Left lobe of liver (tissue), 2 donors: ENCODE results near the gene PMEPA1. TPM values are rescaled to one million over a fixed set of nuclear protein-coding genes. Genes with fewer than 3 reads are reported as not detected.
"Not testable (repeated sequence)": the region's sequence is repeated elsewhere in the genome, so short reads cannot be mapped to it uniquely, and the experiment has no call there.

Experiments
- ATAC-seq: fragments of 200-7000 bp; cut with Tn5 transposase; one replicate; pipeline ENCODE4 v1.9.1; 2020; ENCODE audit warnings: mild to moderate bottlenecking, moderate library complexity
- DNase-seq: peaks from one replicate; pipeline ENCODE4 v3.0.0-alpha.2; 2020; ENCODE audit warnings: low spot score
- total RNA-seq: library from RNA; stranded (reverse); gene quantifications from one replicate; pipeline ENCODE4 v1.2.1, GENCODE V29; 2021
- donor health status: DM: no; HTN: no; CAD: no; lungs with moderate emphysema.
- donor health status: DM: no; HTN: yes; CAD: no.

PMEPA1 gene
- total RNA-seq, 1 donor from 2014 or later = 5.2 TPM

- DNase-seq (peak; percentile 38), ATAC-seq (no peak)
These were observed 56.3 kb downstream of the PMEPA1 start for GRCh38 chr20:57653546-57653900.

DNA sequence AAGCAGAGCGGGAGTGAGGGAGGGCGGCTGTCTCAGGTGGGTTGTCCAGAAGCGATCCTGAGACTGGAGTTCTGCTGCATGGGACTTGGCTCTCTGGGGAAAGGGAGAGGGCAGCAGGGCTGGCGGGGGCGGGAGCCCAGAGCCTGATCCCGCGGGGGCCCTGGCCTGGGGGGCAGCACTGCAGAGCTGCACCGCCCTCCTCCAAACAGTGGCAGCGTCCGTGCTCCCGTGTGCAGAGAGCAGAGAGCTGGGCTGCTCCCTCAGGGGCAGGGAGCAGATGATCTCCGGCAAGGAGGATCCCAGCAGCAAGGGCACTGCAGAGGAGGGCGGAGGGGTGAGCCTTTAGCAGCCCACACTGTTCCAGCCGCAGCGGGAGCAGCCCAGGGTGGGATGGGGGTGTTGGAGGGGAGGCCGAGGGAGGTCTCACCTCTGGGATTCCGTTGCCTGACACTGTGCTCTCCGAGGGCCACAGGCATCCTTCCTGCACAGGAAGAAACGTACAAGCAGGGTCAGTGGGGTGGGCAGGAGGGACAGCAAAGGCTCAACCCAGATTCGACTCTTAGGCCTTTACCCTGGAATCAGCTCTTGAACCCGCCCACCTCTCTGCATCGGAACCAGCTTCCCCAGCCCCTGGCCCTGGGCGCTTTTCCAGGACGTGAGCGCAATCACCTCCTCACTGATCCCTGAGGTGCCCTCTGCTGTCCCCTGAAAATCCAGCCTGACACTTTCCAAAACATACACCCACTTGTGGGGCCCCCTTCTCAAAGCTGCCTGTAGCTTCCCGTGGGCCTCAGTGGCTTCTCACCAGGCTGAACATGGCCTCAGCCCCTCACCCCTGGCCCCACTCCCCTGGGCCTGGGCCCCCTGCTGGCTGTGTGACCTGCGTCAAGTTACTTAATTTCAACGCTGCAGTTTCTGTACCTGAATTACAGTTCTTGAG is 56.9 kb downstream of the PMEPA1 start:
- peak; percentile 33 for DNase-seq
- ATAC-seq = no peak

DNA sequence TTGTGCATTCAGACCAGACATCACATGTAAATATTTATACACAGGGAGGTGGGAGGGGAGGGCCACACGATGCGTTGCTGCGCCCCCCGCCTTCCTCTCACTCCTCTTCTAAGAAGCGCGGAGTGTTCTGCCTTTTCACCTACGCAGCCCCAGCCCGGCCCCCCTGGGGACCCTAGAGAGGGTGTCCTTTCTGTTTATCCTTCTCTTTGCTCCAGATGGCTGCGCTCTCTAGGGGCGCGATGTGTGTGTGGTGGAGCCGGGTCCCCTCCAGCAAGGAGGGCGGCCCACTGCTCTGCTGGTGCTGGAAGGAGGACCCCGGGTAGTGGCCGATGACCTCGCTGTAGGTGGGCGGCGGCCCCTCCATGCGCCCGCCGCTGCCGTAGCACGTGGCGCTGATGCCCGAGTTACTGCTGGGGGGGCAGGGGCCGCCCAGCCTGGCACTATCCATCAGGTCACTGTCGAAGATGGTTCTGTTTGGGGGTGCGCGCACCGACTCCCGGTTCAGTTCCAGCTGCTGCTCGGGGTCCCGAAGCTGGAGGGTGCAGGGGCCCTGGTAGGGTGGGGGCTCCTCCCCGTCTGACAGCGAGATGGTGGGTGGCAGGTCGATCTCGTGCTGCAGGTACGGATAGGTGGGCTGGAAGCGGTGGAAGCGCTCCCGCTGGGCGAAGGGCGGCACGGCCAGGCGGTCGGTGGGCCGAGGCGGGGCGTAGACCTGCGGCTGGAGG is 57.8 kb downstream of the PMEPA1 start:
- no peak for ATAC-seq
- peak; percentile 37 for DNase-seq

GRCh38 chr20:57650756-57651483 is 58.9 kb downstream of the PMEPA1 start:
- ATAC-seq (no peak), DNase-seq (peak; percentile 26)

GRCh38 chr20:57650266-57650665 is 59.5 kb downstream of the PMEPA1 start:
- DNase-seq (peak; percentile 29), ATAC-seq (no peak)

DNA sequence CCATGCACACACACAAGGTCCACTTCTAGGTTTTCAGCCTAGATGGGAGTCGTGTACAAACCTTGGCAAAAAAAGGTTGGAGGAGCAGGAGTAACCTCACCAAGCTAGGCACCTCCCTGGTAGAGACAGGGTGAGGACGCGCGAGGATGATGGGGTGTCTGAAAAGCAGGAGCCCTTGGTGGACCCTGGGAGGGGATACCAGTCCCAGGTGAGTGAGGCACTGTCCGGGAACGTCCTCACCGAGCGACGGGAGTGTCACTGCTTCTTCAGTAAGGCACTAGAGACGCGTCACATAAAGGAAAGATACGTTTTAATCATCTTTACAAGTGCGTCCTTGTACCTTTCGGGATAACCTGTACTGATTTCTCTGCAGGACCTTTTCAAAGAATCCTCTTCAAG is 60.2 kb downstream of the PMEPA1 start:
- ATAC-seq = no peak
- DNase-seq = peak; percentile 31

DNA sequence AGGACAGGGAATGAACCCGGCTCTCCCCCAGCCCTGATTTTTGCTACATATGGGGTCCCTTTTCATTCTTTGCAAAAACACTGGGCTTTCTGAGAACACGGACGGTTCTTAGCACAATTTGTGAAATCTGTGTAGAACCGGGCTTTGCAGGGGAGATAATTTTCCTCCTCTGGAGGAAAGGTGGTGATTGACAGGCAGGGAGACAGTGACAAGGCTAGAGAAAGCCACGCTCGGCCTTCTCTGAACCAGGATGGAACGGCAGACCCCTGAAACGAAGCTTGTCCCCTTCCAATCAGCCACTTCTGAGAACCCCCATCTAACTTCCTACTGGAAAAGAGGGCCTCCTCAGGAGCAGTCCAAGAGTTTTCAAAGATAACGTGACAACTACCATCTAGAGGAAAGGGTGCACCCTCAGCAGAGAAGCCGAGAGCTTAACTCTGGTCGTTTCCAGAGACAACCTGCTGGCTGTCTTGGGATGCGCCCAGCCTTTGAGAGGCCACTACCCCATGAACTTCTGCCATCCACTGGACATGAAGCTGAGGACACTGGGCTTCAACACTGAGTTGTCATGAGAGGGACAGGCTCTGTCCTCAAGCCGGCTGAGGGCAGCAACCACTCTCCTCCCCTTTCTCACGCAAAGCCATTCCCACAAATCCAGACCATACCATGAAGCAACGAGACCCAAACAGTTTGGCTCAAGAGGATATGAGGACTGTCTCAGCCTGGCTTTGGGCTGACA is 60.8 kb downstream of the PMEPA1 start:
- DNase-seq (peak; percentile 29), ATAC-seq (no peak)

DNA sequence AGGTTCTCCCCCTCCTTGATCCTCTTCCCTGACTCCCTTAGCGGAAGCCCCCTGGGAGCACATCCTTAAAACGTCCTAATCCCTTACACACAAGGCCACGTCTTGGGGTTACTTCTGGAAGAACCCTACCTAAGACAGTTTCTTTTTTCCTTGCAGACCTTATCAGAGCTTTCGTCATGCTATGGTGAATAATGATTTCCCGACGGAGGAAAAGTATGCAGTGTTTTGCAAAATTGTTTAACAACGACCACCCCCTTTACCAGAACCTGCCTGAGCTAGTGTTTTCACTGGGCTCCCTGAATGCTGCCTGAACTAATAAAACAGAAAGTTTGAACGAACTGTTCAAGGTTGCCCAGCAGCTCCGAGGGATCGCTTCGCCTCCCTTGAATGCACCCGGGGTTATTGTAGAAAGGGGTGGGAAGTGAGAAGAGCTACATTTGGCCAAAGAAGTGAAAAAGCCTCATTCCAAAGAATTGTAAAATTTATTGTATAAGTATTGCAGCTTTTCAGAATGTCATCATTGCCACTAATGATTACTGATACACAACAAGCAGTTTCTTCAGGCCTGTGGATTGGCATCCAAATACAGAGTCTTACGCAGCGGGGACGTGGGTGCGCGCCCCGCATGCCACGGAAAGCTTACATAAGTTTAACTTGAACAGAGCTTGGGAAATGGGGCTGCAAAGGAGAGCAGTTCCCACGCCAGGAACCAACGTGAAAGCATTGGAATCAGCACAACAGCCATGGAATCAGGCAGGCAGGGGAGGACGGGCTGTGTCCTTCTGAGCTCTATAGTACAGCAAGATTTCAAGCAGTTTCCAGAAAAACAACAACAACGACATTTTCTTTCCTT is 61.7 kb downstream of the PMEPA1 start:
- ATAC-seq = no peak
- DNase-seq = no peak

DNA sequence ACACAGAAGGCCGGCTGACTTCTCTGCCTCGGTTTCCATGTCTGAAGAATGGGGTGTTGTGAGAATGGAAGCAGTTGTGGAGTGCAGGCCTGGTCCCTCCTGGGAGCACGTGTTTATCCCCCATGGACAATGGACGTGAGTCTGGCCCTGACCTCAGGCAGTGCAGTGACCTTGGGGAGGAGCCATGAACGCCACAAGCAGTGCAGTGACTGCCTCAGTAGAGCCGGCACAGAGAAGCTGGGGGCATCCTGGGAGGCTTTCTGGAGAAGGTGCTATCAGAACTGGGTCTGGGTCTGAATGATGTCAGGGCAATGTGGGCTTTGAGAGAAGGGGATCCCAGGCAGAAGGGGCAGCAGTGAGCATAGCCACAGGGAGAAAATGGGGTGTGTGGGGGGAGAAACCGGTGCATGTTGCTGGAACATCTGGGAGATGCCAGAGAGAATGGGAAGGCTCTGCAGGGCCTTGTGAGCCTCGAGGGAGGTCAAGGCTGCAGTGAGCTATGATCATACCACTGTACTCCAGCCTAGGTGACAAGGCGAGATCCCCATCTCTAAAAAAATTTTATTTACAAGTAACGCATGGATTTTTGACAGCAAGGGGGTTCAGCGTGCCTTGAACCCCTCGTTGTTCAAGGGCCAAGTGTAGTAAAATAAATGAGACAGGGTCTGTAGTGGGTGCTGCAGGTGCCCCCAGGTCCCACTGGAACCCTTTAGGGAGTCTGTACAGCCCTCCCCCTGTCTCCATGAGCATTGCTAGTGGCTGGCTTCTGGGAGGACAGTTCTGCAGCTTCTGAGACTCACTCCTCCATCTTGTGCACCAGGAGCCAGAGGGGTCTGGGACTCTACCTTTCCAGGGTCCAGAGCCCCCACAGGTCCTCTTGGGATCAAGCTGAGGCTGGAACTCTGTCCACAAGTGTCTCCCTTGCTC is 62.5 kb downstream of the PMEPA1 start:
- DNase-seq (peak; percentile 26), ATAC-seq (no peak)

- DNase-seq = no peak
- ATAC-seq = no peak
These were observed 70.9 kb downstream of the PMEPA1 start for GRCh38 chr20:57638895-57639236.

DNA sequence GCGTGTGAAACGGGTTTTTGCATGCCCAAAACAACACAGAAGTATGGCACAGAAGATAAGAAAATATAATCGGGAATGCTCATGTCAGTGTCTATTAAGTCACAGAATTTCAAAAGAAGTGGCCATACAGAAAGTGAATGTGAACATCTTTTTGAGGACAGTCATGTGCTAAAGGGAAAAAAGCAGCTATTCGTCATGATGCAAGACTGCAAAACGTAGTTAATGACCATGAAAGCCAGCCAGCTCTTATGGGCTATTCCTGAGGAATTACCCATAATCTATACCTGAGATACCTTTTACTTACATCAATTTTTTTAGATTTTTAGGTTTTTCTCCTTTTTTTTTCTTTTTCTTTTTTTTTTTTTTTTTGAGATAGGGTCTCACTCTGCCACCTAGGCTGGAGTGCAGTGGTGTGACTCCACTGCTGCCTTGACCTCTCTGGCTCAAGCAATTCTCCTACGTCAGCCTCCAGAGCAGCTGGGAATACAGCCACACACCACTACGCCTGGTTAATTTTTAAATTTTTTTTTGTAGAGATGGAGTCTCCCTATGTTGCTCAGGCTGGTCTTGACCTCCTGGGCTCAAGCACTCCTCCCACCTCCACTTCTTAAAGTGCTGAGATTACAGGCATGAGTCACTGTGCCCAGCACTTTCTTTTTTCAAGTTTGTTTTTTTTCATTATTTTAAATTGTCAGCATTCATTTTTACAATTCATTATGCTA is 71.5 kb downstream of the PMEPA1 start:
- ATAC-seq (no peak), DNase-seq (no peak)

DNA sequence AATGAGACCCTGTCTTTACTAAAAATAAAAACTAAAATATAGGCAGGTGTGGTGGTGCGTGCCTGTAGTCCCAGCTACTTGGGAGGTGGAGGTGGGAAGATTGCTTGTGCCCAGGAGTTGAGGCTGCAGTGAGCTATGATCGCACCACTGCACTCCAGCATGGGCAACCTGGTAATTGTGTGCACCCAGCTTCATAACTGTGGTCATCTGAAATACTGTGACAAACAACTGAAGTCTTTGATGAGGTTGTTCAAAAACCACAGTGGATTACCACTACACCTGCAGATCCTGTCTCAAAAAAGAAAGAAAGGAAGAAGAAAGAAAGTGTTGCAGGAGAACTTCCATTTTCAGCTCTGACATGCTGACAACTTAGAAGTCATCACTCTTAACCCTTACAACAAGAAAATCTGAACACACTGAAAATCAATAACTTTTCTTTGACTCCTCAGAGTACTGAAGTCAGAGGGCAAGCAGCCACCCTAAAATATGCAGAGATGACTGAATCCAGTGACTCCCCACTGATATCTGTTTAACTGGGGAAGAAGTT is 75.8 kb downstream of the PMEPA1 start:
- no peak for ATAC-seq
- DNase-seq = no peak

DNA sequence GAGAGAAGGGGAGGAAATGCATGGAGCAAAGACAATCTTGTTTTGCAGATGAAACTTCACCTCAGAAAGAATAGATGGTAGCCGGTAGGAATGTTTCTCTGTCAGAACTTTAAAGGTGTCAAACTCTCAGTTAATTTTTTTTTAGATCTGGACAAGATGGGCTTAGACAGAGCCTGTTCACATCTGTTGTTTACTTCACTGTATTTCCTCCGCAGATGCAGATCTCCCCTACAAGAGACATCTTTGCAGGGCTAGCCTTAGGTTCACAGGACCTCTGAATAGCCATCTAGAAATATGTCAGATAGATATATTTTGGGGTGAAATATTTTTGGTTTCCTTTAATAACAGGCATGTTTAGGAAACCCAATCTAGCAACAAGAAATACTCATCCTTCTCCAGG is 77.5 kb downstream of the PMEPA1 start:
- no peak for ATAC-seq
- no peak for DNase-seq

GRCh38 chr20:57630061-57630460 is 79.8 kb downstream of the PMEPA1 start:
- ATAC-seq = no peak

GRCh38 chr20:57629491-57629901 is 80.3 kb downstream of the PMEPA1 start:
- DNase-seq, ATAC-seq: not testable (repeated sequence)

More at GRCh38 chr20:57630061-57630460, 79.8 kb downstream of the PMEPA1 start:
- no peak for DNase-seq

DNA sequence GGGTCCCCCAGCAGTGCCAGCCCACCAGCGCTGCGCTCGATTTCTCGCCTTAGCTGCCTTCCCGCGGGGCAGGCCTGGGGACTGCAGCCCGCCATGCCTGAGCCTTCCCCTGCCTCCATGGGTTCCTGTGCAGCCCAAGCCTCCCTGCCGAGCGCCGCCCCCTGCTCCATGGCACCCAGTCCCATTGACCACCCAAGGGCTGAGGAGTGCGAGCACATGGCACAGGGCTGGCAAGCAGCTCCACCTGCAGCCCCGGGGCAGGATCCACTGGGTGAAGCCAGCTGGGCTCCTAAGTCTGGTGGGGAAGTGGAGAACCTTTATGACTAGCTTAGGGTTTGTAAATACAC is 80.9 kb downstream of the PMEPA1 start:
- not testable (repeated sequence) for DNase-seq

DNA sequence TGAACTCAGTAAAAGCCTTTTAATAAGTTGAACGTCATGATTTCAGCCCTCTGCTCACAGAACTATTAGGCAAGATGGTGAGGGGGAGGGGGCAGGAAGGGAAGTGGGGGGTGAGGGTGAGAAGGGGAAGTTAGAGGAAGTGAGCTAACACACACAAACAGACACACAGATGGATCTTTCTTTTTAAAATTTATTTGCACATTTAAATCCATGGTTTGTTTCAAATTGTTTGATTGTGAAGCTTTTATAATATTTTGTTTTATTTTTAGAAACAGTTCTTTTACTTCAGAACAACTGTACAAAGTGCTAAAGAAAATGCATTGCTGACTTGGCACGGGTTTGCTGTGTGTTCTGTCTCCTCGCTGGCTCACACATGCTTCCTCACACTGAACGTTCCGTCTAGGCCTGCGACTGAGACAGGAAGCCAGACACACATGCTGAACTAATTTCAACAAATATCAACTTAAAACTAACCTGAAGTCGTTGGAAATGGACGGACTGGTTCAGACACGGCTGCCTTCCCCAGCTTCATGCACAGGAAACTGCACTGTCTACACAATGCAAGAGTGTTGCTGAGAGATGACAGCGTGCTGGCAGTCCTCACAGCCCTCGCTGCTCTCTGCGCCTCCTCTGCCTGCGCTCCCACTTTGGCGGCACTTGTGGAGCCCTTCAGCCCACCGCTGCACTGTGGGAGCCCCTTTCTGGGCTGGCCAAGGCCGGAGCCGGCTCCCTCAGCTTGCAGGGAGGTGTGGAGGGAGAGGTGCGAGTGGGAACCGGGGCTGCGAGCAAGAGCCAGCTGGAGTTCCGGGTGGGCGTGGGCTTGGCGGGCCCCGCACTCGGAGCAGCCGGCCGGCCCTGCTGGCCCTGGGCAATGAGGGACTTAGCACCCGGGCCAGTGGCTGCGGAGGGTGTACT is 81.5 kb downstream of the PMEPA1 start:
- DNase-seq (no peak), ATAC-seq (peak; percentile 60)

More for the DNA sequence above, 80.9 kb downstream of the PMEPA1 start:
- not testable (repeated sequence) for ATAC-seq
